A549 (cell line): ENCODE data around the gene MAGI2. TPM values are rescaled to one million over a fixed set of nuclear protein-coding genes. Genes with fewer than 3 reads are reported as not detected.

Source experiments
- ATAC-seq, 2 experiments: fragments of 200-7000 bp in 1 of 2; fragments of >200 bp in 1 of 2; cut with Nextera tagmentation in 1 of 2; cut with Tn5 transposase in 1 of 2; 3 replicates each; pipeline versions ENCODE4 v1.8.0 to v1.9.1; 2018 to 2020; ENCODE audit warnings: mild to moderate bottlenecking in 1 of 2, moderate library complexity in 1 of 2
- CTCF ChIA-PET: fragments of 300-600 bp; sonication (Branson Sonifier 250); formaldehyde crosslinking; extraction: SDS; loops from one replicate; lab custom pipeline; 2021; ENCODE audit warnings: antibody characterized with exemption, inconsistent platforms; lab: Yijun Ruan, JAX
- POLR2A ChIA-PET: fragments of 350-600 bp; formaldehyde crosslinking; extraction: SDS; loops from one replicate; lab custom pipeline; 2021; ENCODE audit warnings: antibody characterized with exemption, inconsistent platforms; lab: Yijun Ruan, JAX
- DNase-seq, 2 experiments: peaks; one replicate each; pipeline versions ENCODE4 v3.0.0 to v3.0.0-alpha.2; 2011 to 2016; ENCODE audit warnings: low read depth in 1 of 2, low spot score in 1 of 2
- FAIRE-seq: peaks from 2 replicates; lab custom pipeline; 2011; peaks lifted over from hg19 to GRCh38; lab: Jason Lieb, UNC
- H3K27ac ChIP-seq, 2 experiments: fragments of >200 bp; sonication (Bioruptor Twin); formaldehyde crosslinking; 3 replicates each; pipeline ENCODE4 v1.5.1; 2016 to 2017
- H3K4me1 ChIP-seq: fragments of >200 bp; sonication (Bioruptor Twin); formaldehyde crosslinking; 3 replicates; pipeline ENCODE4 v1.6.1; 2016
- H3K4me2 ChIP-seq: fragments of >200 bp; sonication (Bioruptor Twin); formaldehyde crosslinking; 3 replicates; pipeline ENCODE4 v1.6.1; 2016
- H3K4me3 ChIP-seq: fragments of >200 bp; sonication (Bioruptor Twin); formaldehyde crosslinking; 3 replicates; pipeline ENCODE4 v1.5.1; 2016
- H3K9me3 ChIP-seq: fragments of >200 bp; sonication (Bioruptor Twin); formaldehyde crosslinking; 3 replicates; pipeline ENCODE4 v1.6.1; 2016
- BHLHE40 ChIP-seq: IDR thresholded peaks from 2 replicates; pipeline ENCODE4 v1.6.1; 2012; ENCODE audit warnings: low read depth, low read length, inconsistent platforms
- CBX2 ChIP-seq: fragments of 200-600 bp; sonication (generic); IDR thresholded peaks from 2 replicates; pipeline ENCODE4 v1.6.1; 2016; ENCODE audit warnings: low read depth, mild to moderate bottlenecking, borderline replicate concordance
- ESRRA ChIP-seq: fragments of 150-350 bp; IDR thresholded peaks from 2 replicates; pipeline ENCODE4 v1.6.1; 2014; ENCODE audit warnings: mild to moderate bottlenecking, low read length, borderline replicate concordance
- HDAC2 ChIP-seq: fragments of 200-600 bp; sonication (generic); IDR thresholded peaks from 2 replicates; pipeline ENCODE4 v1.6.1; 2016
- HOXB5 ChIP-seq: fragments of 250-450 bp; sonication (Bioruptor Pico); IDR thresholded peaks from 2 replicates; pipeline ENCODE4 v1.5.0; 2020; ENCODE audit warnings: mild to moderate bottlenecking, moderate library complexity
- JUN ChIP-seq, 2 experiments: fragments of >200 bp; sonication (Bioruptor Twin); formaldehyde crosslinking; IDR thresholded peaks; 2 replicates in 1 of 2; 3 replicates in 1 of 2; pipeline ENCODE4 v1.6.1; 2016 to 2017
- JUNB ChIP-seq: fragments of >200 bp; sonication (Bioruptor Twin); formaldehyde crosslinking; IDR thresholded peaks from 2 replicates; pipeline ENCODE4 v1.6.1; 2016
- KDM1A ChIP-seq: fragments of 200-600 bp; sonication (generic); IDR thresholded peaks from 2 replicates; pipeline ENCODE4 v1.6.1; 2016; ENCODE audit warnings: low read depth, mild to moderate bottlenecking
- MYC ChIP-seq: IDR thresholded peaks from 2 replicates; pipeline ENCODE4 v1.6.1; 2012; ENCODE audit warnings: mild to moderate bottlenecking, inconsistent platforms, low read length, improper control_type of control experiment, borderline replicate concordance
- NFE2L2 ChIP-seq: fragments of 150-350 bp; conservative IDR thresholded peaks from 2 replicates; pipeline ENCODE4 v1.6.1; 2014; ENCODE audit warnings: low read length
- NPAS2 ChIP-seq: fragments of 250-450 bp; sonication (Bioruptor Pico); IDR thresholded peaks from 2 replicates; pipeline ENCODE4 v1.8.0; 2022; ENCODE audit warnings: mild to moderate bottlenecking, moderate library complexity, borderline replicate concordance
- NR3C1 ChIP-seq: fragments of >200 bp; sonication (Bioruptor Twin); formaldehyde crosslinking; IDR thresholded peaks from 3 replicates; pipeline ENCODE4 v1.6.1; 2017
- POLR2AphosphoS2 ChIP-seq: conservative IDR thresholded peaks from 2 replicates; pipeline ENCODE4 v1.6.1; 2012; ENCODE audit warnings: low read length, improper control_type of control experiment, inconsistent platforms
- RFX5 ChIP-seq: fragments of 450-650 bp; IDR thresholded peaks from 2 replicates; pipeline ENCODE4 v1.7.1; 2014; ENCODE audit warnings: antibody characterized with exemption, mild to moderate bottlenecking, moderate library complexity
- TFCP2L1 ChIP-seq: fragments of 250-450 bp; sonication (Bioruptor Pico); IDR thresholded peaks from 2 replicates; pipeline ENCODE4 v1.5.0; 2021; ENCODE audit warnings: mild to moderate bottlenecking
- ZNF302 ChIP-seq: fragments of 250-450 bp; sonication (Bioruptor Pico); IDR thresholded peaks from 2 replicates; pipeline ENCODE4 v1.9.0; 2021; ENCODE audit warnings: inconsistent platforms, mild to moderate bottlenecking, moderate library complexity
- WGBS: methylation state at CpG from one replicate; pipeline ENCODE4 v1.1.6; 2017; ENCODE audit errors: missing lambda C conversion rate; 5-methylcytosine and 5-hydroxymethylcytosine counted together
- polyA plus RNA-seq, 4 experiments: library from polyadenylated mRNA; depleted of rRNA in 3 of 4; stranded (reverse); fragments of >200 nt; fragmentation: RNase III in 1 of 4; extraction: RNeasy Plus Mini Kit Qiagen cat#74134 plus additional on column Dnase treatment in 1 of 4; gene quantifications; 2 replicates in 3 of 4; 3 replicates in 1 of 4; pipeline ENCODE4 v1.2.3, GENCODE V29; 2011 to 2017
- TF ChIP-seq, protein P1 (sequence below): fragments of 200-600 bp; sonication (generic); IDR thresholded peaks from 2 replicates; pipeline ENCODE4 v1.6.1; 2016; ENCODE audit warnings: antibody characterized with exemption, mild to moderate bottlenecking, moderate library complexity
- TF ChIP-seq, protein P2 (sequence below): fragments of 250-450 bp; sonication (Bioruptor Pico); IDR thresholded peaks from 2 replicates; pipeline ENCODE4 v1.5.0; 2021; ENCODE audit warnings: mild to moderate bottlenecking, moderate library complexity, borderline replicate concordance
- TF ChIP-seq, protein P3 (sequence below): fragments of 150-350 bp; IDR thresholded peaks from 2 replicates; pipeline ENCODE4 v1.6.1; 2014; ENCODE audit warnings: low read depth, mild to moderate bottlenecking, low read length

MAGI2 gene
- polyA plus RNA-seq, 2 of the 4 experiments (the other 2 are of a cell fraction): 0.48 to 0.81 TPM

DNA sequence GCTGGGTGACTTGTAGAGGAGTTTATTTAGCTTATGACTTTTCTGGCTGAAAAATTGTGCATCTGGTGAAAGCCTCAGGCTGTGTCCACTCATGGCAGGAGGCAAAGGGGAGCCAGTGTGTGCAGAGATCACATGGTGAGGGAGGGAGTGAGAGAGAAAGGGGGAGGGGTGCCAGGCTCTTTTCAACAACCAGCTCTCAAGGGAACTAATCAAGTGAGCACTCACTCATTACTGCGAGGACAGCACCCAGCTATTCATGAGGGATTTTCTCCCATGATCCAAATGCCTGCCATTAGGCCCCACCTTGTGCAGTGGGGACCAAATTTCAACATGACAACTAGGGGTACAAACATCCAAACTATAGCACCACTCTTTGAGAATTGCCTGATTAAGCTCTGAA lies 590.2 kb downstream of the MAGI2 start:
- CTCF ChIA-PET: no interaction called here

DNA sequence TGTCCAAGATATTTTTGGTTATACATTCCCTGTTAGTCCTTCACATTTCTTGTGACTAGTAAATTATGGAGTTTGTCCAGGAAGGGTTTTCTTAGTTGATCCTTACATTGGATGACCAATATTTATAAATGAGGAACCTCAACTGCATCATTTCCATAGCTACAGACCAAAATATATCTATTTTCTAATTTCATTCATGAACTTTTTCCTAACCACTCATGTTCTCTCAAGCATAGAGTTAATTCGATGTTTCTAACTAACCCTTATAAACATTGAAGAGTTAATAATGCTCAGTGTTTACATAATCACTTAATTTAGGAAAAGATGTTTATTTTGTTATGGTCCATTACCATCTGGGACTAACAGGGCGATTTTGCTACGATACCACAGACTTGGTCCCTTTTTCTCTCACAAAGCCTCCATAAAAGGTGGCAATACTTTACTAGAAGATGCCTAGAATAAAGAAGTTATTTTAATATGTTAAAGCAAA lies 591.0 kb downstream of the MAGI2 start:
- no peak for FAIRE-seq
- Histone ChIP-seq H3K4me1 (no peaks in the 10 kb centered on the region), H3K27ac (no peak overlapping the region), H3K4me2 (no peak overlapping the region), H3K4me3 (no peak overlapping the region), H3K9me3 (no peaks in the 10 kb centered on the region)
- ChIA-PET CTCF (no interaction called here), POLR2A (no interaction called here)
- WGBS: 0% methylated on average over 3 of the region's 3 CpGs
- no peak for ATAC-seq
- TF ChIP-seq RFX5 (no peak), KDM1A (no peak), NPAS2 (CRISPR knock-in tag) (no peak), CBX2 (no peak)
- TF ChIP-seq, protein P1, sequence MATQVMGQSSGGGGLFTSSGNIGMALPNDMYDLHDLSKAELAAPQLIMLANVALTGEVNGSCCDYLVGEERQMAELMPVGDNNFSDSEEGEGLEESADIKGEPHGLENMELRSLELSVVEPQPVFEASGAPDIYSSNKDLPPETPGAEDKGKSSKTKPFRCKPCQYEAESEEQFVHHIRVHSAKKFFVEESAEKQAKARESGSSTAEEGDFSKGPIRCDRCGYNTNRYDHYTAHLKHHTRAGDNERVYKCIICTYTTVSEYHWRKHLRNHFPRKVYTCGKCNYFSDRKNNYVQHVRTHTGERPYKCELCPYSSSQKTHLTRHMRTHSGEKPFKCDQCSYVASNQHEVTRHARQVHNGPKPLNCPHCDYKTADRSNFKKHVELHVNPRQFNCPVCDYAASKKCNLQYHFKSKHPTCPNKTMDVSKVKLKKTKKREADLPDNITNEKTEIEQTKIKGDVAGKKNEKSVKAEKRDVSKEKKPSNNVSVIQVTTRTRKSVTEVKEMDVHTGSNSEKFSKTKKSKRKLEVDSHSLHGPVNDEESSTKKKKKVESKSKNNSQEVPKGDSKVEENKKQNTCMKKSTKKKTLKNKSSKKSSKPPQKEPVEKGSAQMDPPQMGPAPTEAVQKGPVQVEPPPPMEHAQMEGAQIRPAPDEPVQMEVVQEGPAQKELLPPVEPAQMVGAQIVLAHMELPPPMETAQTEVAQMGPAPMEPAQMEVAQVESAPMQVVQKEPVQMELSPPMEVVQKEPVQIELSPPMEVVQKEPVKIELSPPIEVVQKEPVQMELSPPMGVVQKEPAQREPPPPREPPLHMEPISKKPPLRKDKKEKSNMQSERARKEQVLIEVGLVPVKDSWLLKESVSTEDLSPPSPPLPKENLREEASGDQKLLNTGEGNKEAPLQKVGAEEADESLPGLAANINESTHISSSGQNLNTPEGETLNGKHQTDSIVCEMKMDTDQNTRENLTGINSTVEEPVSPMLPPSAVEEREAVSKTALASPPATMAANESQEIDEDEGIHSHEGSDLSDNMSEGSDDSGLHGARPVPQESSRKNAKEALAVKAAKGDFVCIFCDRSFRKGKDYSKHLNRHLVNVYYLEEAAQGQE: no peak
- TF ChIP-seq, protein P2, sequence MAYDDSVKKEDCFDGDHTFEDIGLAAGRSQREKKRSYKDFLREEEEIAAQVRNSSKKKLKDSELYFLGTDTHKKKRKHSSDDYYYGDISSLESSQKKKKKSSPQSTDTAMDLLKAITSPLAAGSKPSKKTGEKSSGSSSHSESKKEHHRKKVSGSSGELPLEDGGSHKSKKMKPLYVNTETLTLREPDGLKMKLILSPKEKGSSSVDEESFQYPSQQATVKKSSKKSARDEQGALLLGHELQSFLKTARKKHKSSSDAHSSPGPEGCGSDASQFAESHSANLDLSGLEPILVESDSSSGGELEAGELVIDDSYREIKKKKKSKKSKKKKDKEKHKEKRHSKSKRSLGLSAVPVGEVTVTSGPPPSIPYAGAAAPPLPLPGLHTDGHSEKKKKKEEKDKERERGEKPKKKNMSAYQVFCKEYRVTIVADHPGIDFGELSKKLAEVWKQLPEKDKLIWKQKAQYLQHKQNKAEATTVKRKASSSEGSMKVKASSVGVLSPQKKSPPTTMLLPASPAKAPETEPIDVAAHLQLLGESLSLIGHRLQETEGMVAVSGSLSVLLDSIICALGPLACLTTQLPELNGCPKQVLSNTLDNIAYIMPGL (CRISPR knock-in tag): no peak
- no peak for DNase-seq

More for the DNA sequence above, 590.2 kb downstream of the MAGI2 start:
- DNase-seq: no peak
- ATAC-seq: no peak
- Histone ChIP-seq H3K4me3 (no peak overlapping the region), H3K4me2 (no peak overlapping the region), H3K9me3 (no peaks in the 10 kb centered on the region), H3K4me1 (no peaks in the 10 kb centered on the region), H3K27ac (no peak overlapping the region)
- WGBS: 0% methylated on average over 1 of the region's 1 CpG
- no peak for TF ChIP-seq ESRRA
- no peak for TF ChIP-seq BHLHE40
- TF ChIP-seq NPAS2 (CRISPR knock-in tag): no peak
- no peak for TF ChIP-seq NFE2L2
- TF ChIP-seq, protein P3, sequence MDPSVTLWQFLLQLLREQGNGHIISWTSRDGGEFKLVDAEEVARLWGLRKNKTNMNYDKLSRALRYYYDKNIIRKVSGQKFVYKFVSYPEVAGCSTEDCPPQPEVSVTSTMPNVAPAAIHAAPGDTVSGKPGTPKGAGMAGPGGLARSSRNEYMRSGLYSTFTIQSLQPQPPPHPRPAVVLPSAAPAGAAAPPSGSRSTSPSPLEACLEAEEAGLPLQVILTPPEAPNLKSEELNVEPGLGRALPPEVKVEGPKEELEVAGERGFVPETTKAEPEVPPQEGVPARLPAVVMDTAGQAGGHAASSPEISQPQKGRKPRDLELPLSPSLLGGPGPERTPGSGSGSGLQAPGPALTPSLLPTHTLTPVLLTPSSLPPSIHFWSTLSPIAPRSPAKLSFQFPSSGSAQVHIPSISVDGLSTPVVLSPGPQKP: no peak
- no peak for TF ChIP-seq NR3C1
- no peak for TF ChIP-seq JUNB
- TF ChIP-seq, protein P1: no peak
- no peak for TF ChIP-seq JUN (IDR thresholded peaks at IDR 0.05)
- no peak for TF ChIP-seq TFCP2L1 (CRISPR knock-in tag)
- no peak for TF ChIP-seq HDAC2
- no peak for TF ChIP-seq POLR2AphosphoS2
- TF ChIP-seq MYC: no peak
- TF ChIP-seq ZNF302: no peak
- TF ChIP-seq HOXB5 (CRISPR knock-in tag): no peak
- POLR2A ChIA-PET: no interaction called here
- FAIRE-seq: no peak
